Measurements from ENCODE around the gene GRK3.

GRCh38 chr22:25718135-25718840, 153.8 kb downstream of the GRK3 start:
- TF ChIP-seq CTCF (IDR thresholded peaks at IDR 0.05) (no peak), POLR2A (IDR thresholded peaks at IDR 0.05) (no peak)
